OCI-LY3 (cell line): ENCODE results near the gene RPH3AL.
"Not testable (repeated sequence)": the region's sequence is repeated elsewhere in the genome, so short reads cannot be mapped to it uniquely, and the experiment has no call there.

ENCODE experiments used
- H2AFZ ChIP-seq: fragments of 200-600, 300-600 bp; shearing (Covaris generic); 2 replicates; pipeline ENCODE4 v1.6.0; 2014; ENCODE audit warnings: antibody characterized with exemption, low read depth, low read length
- H3K27ac ChIP-seq: fragments of 200-600, 300-600 bp; sonication (generic); 2 replicates; pipeline ENCODE4 v1.5.1; 2014; ENCODE audit warnings: mild to moderate bottlenecking, low read length, moderate library complexity, mixed read lengths
- H3K27me3 ChIP-seq: fragments of 200-600, 300-600 bp; sonication (generic); 2 replicates; pipeline ENCODE4 v1.6.1; 2014; ENCODE audit warnings: low read depth, low read length, mixed read lengths
- H3K36me3 ChIP-seq: fragments of 200-600, 300-600 bp; sonication (generic); replicated peaks from 2 replicates; pipeline ENCODE3; 2014; ENCODE audit warnings: low read depth, low read length, mixed read lengths
- H3K4me1 ChIP-seq: fragments of 300-600, 200-600 bp; sonication (generic); 2 replicates; pipeline ENCODE4 v1.6.1; 2014; ENCODE audit warnings: low read length, mixed read lengths
- H3K4me2 ChIP-seq: fragments of 200-600, 300-600 bp; sonication (generic); 2 replicates; pipeline ENCODE4 v1.6.1; 2014; ENCODE audit warnings: low read length, mixed read lengths
- H3K4me3 ChIP-seq: fragments of 300-600, 200-600 bp; sonication (generic); 2 replicates; pipeline ENCODE4 v1.5.1; 2014; ENCODE audit warnings: antibody characterized with exemption, mild to moderate bottlenecking, low read length, moderate library complexity
- H3K79me2 ChIP-seq: fragments of 300-600, 200-600 bp; shearing (Covaris generic); 2 replicates; pipeline ENCODE4 v1.6.1; 2014; ENCODE audit warnings: mild to moderate bottlenecking, low read length, mixed read lengths
- H3K9ac ChIP-seq: fragments of 300-600, 200-600 bp; shearing (Covaris generic); 2 replicates; pipeline ENCODE4 v1.6.0; 2014; ENCODE audit warnings: mild to moderate bottlenecking, low read length, moderate library complexity
- H3K9me3 ChIP-seq: fragments of 200-600, 300-600 bp; shearing (Covaris generic); 2 replicates; pipeline ENCODE4 v1.6.1; 2014; ENCODE audit warnings: low read length, mixed read lengths; ENCODE audit not compliant: insufficient read depth
- H4K20me1 ChIP-seq: fragments of 200-600, 300-600 bp; sonication (generic); 2 replicates; pipeline ENCODE4 v1.6.1; 2016; ENCODE audit warnings: low read length, mixed read lengths; ENCODE audit not compliant: insufficient read depth
- CTCF ChIP-seq: fragments of 200-600, 300-600 bp; sonication (generic); IDR thresholded peaks from 2 replicates; pipeline ENCODE4 v1.5.1; 2014; ENCODE audit warnings: antibody characterized with exemption, low read length, low read depth
- EZH2phosphoT487 ChIP-seq: fragments of 200-600 bp; shearing (Covaris generic); IDR thresholded peaks from 2 replicates; pipeline ENCODE4 v1.6.1; 2018; ENCODE audit warnings: antibody characterized with exemption, mixed run types, low read depth

The RPH3AL gene

DNA sequence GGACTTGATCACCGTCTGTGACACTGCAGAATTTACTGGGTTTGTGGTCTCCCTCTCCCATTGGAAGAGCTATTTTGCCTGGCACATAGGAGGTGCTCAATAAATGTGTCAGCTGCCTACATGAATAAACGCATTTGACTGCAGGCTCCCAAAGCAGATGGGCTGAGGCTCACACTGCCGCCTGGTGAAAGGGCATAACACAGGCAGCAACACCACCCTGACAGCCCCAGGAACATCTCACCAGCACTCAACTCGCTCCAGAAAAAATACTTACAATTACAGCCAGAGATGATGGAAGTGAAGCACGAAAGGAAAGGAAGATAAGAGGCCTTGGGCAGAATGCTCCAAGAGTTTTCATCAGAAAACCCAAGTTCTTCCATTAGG is 73.9 kb downstream of the RPH3AL start:
- no peak overlapping the region for H3K27ac ChIP-seq
- no peaks in the 10 kb centered on the region for H3K36me3 ChIP-seq
- H4K20me1 ChIP-seq, result no peaks in the 10 kb centered on the region
- no peaks in the 10 kb centered on the region for H3K27me3 ChIP-seq
- no peaks in the 10 kb centered on the region for H3K9me3 ChIP-seq
- H3K4me2 ChIP-seq, result no peak overlapping the region
- no peaks in the 10 kb centered on the region for H3K79me2 ChIP-seq
- no peak overlapping the region for H2AFZ ChIP-seq
- H3K9ac ChIP-seq, result no peak overlapping the region
- TF ChIP-seq CTCF, result no peak
- no peak for TF ChIP-seq EZH2phosphoT487
- H3K4me3 ChIP-seq, result no peak overlapping the region
- H3K4me1 ChIP-seq, result no peaks in the 10 kb centered on the region

GRCh38 chr17:278055-278675 is 74.4 kb downstream of the RPH3AL start:
- no peaks in the 10 kb centered on the region for H3K79me2 ChIP-seq
- H3K4me3 ChIP-seq, result no peak overlapping the region
- H3K36me3 ChIP-seq, result no peaks in the 10 kb centered on the region
- H4K20me1 ChIP-seq, result no peaks in the 10 kb centered on the region
- no peak overlapping the region for H3K9ac ChIP-seq
- H3K27me3 ChIP-seq, result no peaks in the 10 kb centered on the region
- no peak overlapping the region for H2AFZ ChIP-seq
- no peak overlapping the region for H3K4me2 ChIP-seq
- no peaks in the 10 kb centered on the region for H3K9me3 ChIP-seq
- TF ChIP-seq CTCF (no peak), EZH2phosphoT487 (no peak)
- H3K4me1 ChIP-seq, result no peaks in the 10 kb centered on the region
- H3K27ac ChIP-seq, result no peak overlapping the region

- H4K20me1 ChIP-seq, result no peaks in the 10 kb centered on the region
- H3K9ac ChIP-seq, result no peak overlapping the region
- no peaks in the 10 kb centered on the region for H3K27me3 ChIP-seq
- no peak overlapping the region for H3K4me3 ChIP-seq
- no peak overlapping the region for H3K27ac ChIP-seq
- no peak overlapping the region for H3K4me2 ChIP-seq
- no peaks in the 10 kb centered on the region for H3K4me1 ChIP-seq
- no peak overlapping the region for H2AFZ ChIP-seq
- H3K36me3 ChIP-seq, result no peaks in the 10 kb centered on the region
- H3K9me3 ChIP-seq, result no peaks in the 10 kb centered on the region
- H3K79me2 ChIP-seq, result no peaks in the 10 kb centered on the region
- TF ChIP-seq CTCF (no peak), EZH2phosphoT487 (no peak)
Measured at GRCh38 chr17:274902-275301, 77.7 kb downstream of the RPH3AL start.

- H4K20me1 ChIP-seq, result no peaks in the 10 kb centered on the region
- H3K4me1 ChIP-seq, result no peaks in the 10 kb centered on the region
- H3K36me3 ChIP-seq, result no peaks in the 10 kb centered on the region
- H3K79me2 ChIP-seq, result no peaks in the 10 kb centered on the region
- no peak overlapping the region for H3K9ac ChIP-seq
- no peak overlapping the region for H3K4me2 ChIP-seq
- TF ChIP-seq CTCF (no peak), EZH2phosphoT487 (no peak)
- H3K27ac ChIP-seq, result no peak overlapping the region
- H3K9me3 ChIP-seq, result no peaks in the 10 kb centered on the region
- H3K4me3 ChIP-seq, result no peak overlapping the region
- H3K27me3 ChIP-seq, result no peaks in the 10 kb centered on the region
- no peak overlapping the region for H2AFZ ChIP-seq
Measured at GRCh38 chr17:273981-274832, 78.4 kb downstream of the RPH3AL start.

DNA sequence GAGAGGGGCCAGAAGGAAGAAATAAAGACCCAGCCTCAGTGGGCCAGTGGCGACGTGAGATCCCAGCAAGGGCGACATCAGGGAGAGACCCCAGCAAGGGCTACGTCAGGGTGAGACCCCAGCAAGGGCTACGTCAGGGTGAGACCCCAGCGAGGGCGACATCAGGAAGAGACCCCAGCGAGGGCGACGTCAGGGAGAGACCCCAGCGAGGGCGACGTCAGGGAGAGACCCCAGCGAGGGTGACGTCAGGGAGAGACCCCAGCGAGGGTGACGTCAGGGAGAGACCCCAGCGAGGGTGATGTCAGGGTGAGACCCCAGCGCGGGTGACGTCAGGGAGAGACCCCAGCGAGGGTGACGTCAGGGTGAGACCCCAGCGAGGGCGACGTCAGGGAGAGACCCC is 79.8 kb downstream of the RPH3AL start:
- not testable (repeated sequence) for H3K27me3 ChIP-seq, H3K4me1 ChIP-seq, H3K4me2 ChIP-seq, H3K79me2 ChIP-seq, H3K4me3 ChIP-seq, H3K9me3 ChIP-seq, H4K20me1 ChIP-seq, H3K36me3 ChIP-seq, H3K27ac ChIP-seq, H3K9ac ChIP-seq, H2AFZ ChIP-seq

DNA sequence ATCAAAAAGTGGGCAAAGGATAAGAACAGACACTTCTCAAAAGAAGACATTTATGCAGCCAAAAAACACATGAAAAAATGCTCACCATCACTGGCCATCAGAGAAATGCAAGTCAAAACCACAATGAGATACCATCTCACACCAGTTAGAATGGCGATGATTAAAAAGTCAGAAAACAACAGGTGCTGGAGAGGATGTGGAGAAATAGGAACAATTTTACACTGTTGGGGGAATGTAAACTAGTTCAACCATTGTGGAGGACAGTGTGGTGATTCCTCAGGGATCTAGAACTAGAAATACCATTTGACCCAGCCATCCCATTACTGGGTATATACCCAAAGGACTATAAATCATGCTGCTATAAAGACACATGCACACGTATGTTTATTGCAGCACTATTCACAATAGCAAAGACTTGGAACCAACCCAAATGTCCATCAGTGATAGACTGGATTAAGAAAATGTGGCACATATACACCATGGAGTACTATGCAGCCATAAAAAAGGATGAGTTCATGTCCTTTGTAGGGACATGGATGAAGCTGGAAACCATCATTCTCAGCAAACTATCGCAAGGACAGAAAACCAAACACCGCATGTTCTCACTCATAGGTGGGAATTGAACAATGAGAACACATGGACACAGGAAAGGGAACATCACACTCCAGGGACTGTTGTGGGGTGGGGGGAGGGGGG is 80.5 kb downstream of the RPH3AL start:
- not testable (repeated sequence) for H3K4me1 ChIP-seq, H4K20me1 ChIP-seq, H3K27me3 ChIP-seq, H3K9ac ChIP-seq, H3K4me3 ChIP-seq, H2AFZ ChIP-seq, H3K36me3 ChIP-seq, H3K79me2 ChIP-seq, H3K27ac ChIP-seq, H3K4me2 ChIP-seq, H3K9me3 ChIP-seq
